Measurements from ENCODE around the gene HBS1L. TPM values are rescaled to one million over a fixed set of nuclear protein-coding genes. Genes with fewer than 3 reads are reported as not detected.

HBS1L gene
- total RNA-seq, 1 donor from 2014 or later, result 115 TPM

- no peak for DNase-seq (ENCODE audit: low read depth)
Measured at GRCh38 chr6:134951494-134952263, 102.9 kb downstream of the HBS1L start.

GRCh38 chr6:134950482-134950881 is 104.1 kb downstream of the HBS1L start:
- DNase-seq (ENCODE audit: low read depth), result no peak

GRCh38 chr6:134949927-134950326 is 104.7 kb downstream of the HBS1L start, which contains the start of gene ALDH8A1:
TSS of gene ALDH8A1 (minus strand) at chr6:134950101. CDS start at chr6:134950053, 48 bp downstream.
- DNase-seq (ENCODE audit: low read depth), result peak; percentile 47

- peak; percentile 75 for DNase-seq (ENCODE audit: low read depth)
Measured at GRCh38 chr6:134948691-134949090, 105.9 kb downstream of the HBS1L start.

- DNase-seq (ENCODE audit: low read depth), result no peak
Measured at GRCh38 chr6:134948142-134948541, 106.5 kb downstream of the HBS1L start.

- DNase-seq (ENCODE audit: low read depth), result no peak
Measured at GRCh38 chr6:134945045-134945444, 109.6 kb downstream of the HBS1L start.

- no peak for DNase-seq (ENCODE audit: low read depth)
Measured at GRCh38 chr6:134943522-134944111, 111.0 kb downstream of the HBS1L start.

GRCh38 chr6:134938896-134939295 is 115.7 kb downstream of the HBS1L start:
- no peak for DNase-seq (ENCODE audit: low read depth)

GRCh38 chr6:134937426-134937825 is 117.2 kb downstream of the HBS1L start:
- no peak for DNase-seq (ENCODE audit: low read depth)

GRCh38 chr6:134936931-134937330 is 117.7 kb downstream of the HBS1L start:
- DNase-seq (ENCODE audit: low read depth), result peak; percentile 84

- DNase-seq (ENCODE audit: low read depth), result no peak
Measured at GRCh38 chr6:134936476-134936875, 118.1 kb downstream of the HBS1L start.

- DNase-seq (ENCODE audit: low read depth), result peak; percentile 94
Measured at GRCh38 chr6:134934793-134935485, 119.7 kb downstream of the HBS1L start.

- no peak for DNase-seq (ENCODE audit: low read depth)
Measured at GRCh38 chr6:134932535-134933470, 121.8 kb downstream of the HBS1L start.

- DNase-seq (ENCODE audit: low read depth), result no peak
Measured at GRCh38 chr6:134932098-134932497, 122.5 kb downstream of the HBS1L start.

GRCh38 chr6:134930463-134930862 is 124.2 kb downstream of the HBS1L start:
- no peak for DNase-seq (ENCODE audit: low read depth)

GRCh38 chr6:134928151-134928900 is 126.3 kb downstream of the HBS1L start:
- DNase-seq (ENCODE audit: low read depth), result no peak

GRCh38 chr6:134925800-134926199 is 128.8 kb downstream of the HBS1L start:
- peak; percentile 80 for DNase-seq (ENCODE audit: low read depth)

GRCh38 chr6:134921721-134922261 is 132.8 kb downstream of the HBS1L start:
- DNase-seq (ENCODE audit: low read depth), result peak; percentile 62

- no peak for DNase-seq (ENCODE audit: low read depth)
Measured at GRCh38 chr6:134921276-134921675, 133.3 kb downstream of the HBS1L start.

GRCh38 chr6:134920422-134920821 is 134.2 kb downstream of the HBS1L start:
- DNase-seq (ENCODE audit: low read depth), result no peak
